GM10847 (cell line): Measurements from ENCODE around the gene PRSS50.

ENCODE experiments used
- POLR2A ChIP-seq: IDR thresholded peaks from 2 replicates; pipeline ENCODE4 v1.6.1; 2011; ENCODE audit not compliant: insufficient read length; ENCODE audit errors: extremely low read depth

PRSS50 gene

GRCh38 chr3:46717447-46718231 lies at the start of gene PRSS50:
PRSS50 (minus strand) TSS chr3:46717869; CDS start chr3:46717824, 45 bp downstream.
- no peak for TF ChIP-seq POLR2A

GRCh38 chr3:46764206-46764605 lies 46.5 kb upstream of the PRSS50 start:
- TF ChIP-seq POLR2A = no peak

DNA sequence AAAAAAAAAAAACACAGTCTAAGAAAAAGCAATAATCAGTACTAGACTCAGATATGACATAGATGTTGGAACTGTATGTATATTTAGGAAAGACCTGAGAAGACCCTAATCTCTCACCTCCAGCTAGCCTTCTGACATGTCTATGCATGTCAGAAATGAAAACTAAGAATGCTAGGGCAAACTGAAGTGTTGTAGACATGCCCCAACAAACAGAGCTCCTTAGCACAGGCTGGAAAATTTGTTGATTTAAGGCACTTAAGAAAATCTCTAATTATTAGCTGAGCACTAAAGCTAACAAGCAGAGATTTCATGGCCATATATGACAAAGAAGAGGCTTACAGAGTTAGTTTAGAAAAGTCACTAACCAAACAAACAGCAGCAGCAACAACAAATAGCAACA lies 45.5 kb upstream of the PRSS50 start:
- TF ChIP-seq POLR2A = no peak

- TF ChIP-seq POLR2A = no peak
These were observed 41.8 kb upstream of the PRSS50 start for GRCh38 chr3:46759239-46760167.

DNA sequence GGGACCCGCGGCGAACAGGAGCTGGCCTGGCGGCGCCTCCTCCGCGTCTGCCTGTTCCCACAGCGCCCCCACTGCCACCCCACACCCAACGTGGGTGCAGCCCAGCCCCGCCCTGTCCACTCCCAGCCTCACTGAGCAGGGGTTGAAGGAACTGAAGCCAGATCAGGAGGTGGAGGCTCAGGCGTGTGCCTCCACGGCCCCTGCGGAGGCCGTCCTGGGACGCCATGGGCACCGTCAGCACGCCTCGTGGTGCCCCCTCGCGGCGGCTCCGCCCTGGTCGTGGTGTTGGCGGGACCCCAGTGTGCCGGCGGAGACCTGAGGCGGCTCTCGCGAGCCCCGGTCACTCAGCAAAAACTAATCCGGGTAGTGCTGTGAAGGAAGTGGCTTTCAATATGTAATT lies 39.0 kb upstream of the PRSS50 start:
- no peak for TF ChIP-seq POLR2A

GRCh38 chr3:46755646-46756045 lies 38.0 kb upstream of the PRSS50 start:
- TF ChIP-seq POLR2A = no peak

DNA sequence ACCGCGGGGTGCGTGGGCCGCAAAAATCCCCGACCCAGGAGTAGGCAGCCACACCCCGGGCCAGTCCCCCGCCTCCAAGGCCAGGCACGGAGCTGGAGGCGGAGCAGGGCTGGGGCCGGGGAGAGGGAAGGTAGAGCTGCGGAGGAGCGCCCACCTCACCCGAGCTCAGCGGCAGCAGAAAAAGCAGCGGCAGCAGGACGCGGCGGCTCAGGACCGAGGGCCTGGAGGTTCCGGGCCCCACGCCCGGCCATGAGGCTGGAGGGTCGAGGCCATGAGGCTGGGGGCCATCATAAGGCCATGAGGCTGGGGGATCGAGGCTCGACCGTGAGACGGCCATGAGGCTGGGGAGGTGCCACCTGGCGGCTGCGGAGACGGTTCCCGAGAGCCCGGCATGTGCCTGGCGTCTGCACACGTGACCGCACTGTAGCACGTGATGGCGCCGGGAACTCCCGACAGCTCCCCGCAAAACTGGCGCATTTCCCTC lies 32.9 kb upstream of the PRSS50 start:
- TF ChIP-seq POLR2A = no peak

GRCh38 chr3:46749129-46749528 lies 31.5 kb upstream of the PRSS50 start:
- no peak for TF ChIP-seq POLR2A

GRCh38 chr3:46748170-46748569 lies 30.5 kb upstream of the PRSS50 start:
- no peak for TF ChIP-seq POLR2A

GRCh38 chr3:46746711-46747110 lies 29.0 kb upstream of the PRSS50 start:
- TF ChIP-seq POLR2A = no peak

- TF ChIP-seq POLR2A = no peak
These were observed 25.4 kb upstream of the PRSS50 start for GRCh38 chr3:46742992-46743585.

DNA sequence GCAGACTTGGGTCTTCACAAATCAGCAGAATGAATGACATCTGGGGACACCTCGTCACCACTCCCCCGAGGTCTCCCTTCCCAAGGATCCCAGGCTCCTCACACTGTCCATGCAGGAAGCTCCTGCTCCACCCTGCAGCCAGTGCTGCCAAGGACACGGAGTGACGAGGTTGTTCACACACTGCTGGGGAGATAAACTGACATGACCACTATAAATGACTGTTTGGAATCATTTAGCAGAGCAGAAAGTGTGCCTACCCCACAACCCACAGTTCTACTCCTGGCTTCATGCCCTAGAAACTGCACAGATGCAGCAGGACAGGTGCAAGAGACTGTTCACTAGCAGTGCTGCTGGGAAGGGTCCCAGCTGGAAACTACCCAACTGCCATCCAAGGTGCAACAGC lies 19.7 kb upstream of the PRSS50 start:
- TF ChIP-seq POLR2A = no peak

- no peak for TF ChIP-seq POLR2A
These were observed 18.6 kb upstream of the PRSS50 start for GRCh38 chr3:46736006-46736872.

- TF ChIP-seq POLR2A = no peak
These were observed 17.1 kb upstream of the PRSS50 start for GRCh38 chr3:46734773-46735172.

GRCh38 chr3:46733026-46733800 lies 15.5 kb upstream of the PRSS50 start:
- TF ChIP-seq POLR2A = no peak
